MM.1S (cell line): ENCODE measurements around the gene ATG4B.

Experiments
- CTCF ChIP-seq: fragments of 300-600 bp; sonication (generic); IDR thresholded peaks from 2 replicates; pipeline ENCODE4 v1.5.1; 2016; ENCODE audit warnings: antibody characterized with exemption, low read length, mixed read lengths
- EZH2 ChIP-seq: fragments of 300-600 bp; sonication (generic); optimal IDR thresholded peaks from 2 replicates; pipeline ENCODE3; 2017; ENCODE audit warnings: low read depth, mild to moderate bottlenecking, antibody characterized with exemption, low read length, mixed read lengths

- TF ChIP-seq EZH2 (no peak), CTCF (no peak)
Observed at GRCh38 chr2:241645056-241645914, 7.8 kb downstream of the ATG4B start.
